GM06990 (cell line): ENCODE data around the gene SERINC5.

Experiments used
- DNase-seq: peaks from one replicate; pipeline ENCODE4 v3.0.0-alpha.2; 2011; ENCODE audit not compliant: insufficient read length; ENCODE audit errors: extremely low read depth
- H3K27me3 ChIP-seq: replicated peaks from 2 replicates; pipeline ENCODE4 v1.6.0; 2011; ENCODE audit warnings: low read length; ENCODE audit not compliant: control insufficient read depth, insufficient read depth
- H3K36me3 ChIP-seq: 2 replicates; pipeline ENCODE4 v1.5.1; 2011; ENCODE audit warnings: low read length; ENCODE audit not compliant: control insufficient read depth, insufficient read depth
- H3K4me3 ChIP-seq: replicated peaks from 2 replicates; pipeline ENCODE4 v1.5.1; 2011; ENCODE audit warnings: low read depth, mild to moderate bottlenecking, control low read depth, low read length
- CTCF ChIP-seq: IDR thresholded peaks from 2 replicates; pipeline ENCODE4 v1.5.1; 2011; ENCODE audit warnings: low read length, control low read depth, mild to moderate bottlenecking, inconsistent platforms; ENCODE audit not compliant: insufficient read depth, poor library complexity, severe bottlenecking

The SERINC5 gene

GRCh38 chr5:80072103-80073073, 183.5 kb downstream of the SERINC5 start:
- Histone ChIP-seq H3K4me3 (no peak overlapping the region), H3K36me3 (no peaks in the 10 kb centered on the region), H3K27me3 (no peaks in the 10 kb centered on the region; the same call in 1 of the 2 replicates)
- TF ChIP-seq CTCF: no peak
- DNase-seq: no peak

- no peak for TF ChIP-seq CTCF
- Histone ChIP-seq H3K36me3 (no peaks in the 10 kb centered on the region), H3K27me3 (no peaks in the 10 kb centered on the region; the same call in 1 of the 2 replicates), H3K4me3 (no peak overlapping the region)
- DNase-seq: no peak
Measured at GRCh38 chr5:80071510-80072021, 184.3 kb downstream of the SERINC5 start.

GRCh38 chr5:80070338-80071056, 185.4 kb downstream of the SERINC5 start:
- Histone ChIP-seq H3K4me3 (no peak overlapping the region), H3K27me3 (no peaks in the 10 kb centered on the region; the same call in 1 of the 2 replicates), H3K36me3 (no peaks in the 10 kb centered on the region)
- TF ChIP-seq CTCF: no peak
- DNase-seq: peak; percentile 25

GRCh38 chr5:80069918-80070318, 185.9 kb downstream of the SERINC5 start:
- DNase-seq: no peak
- TF ChIP-seq CTCF: no peak
- no peak overlapping the region for H3K4me3 ChIP-seq
- H3K27me3 ChIP-seq: no peaks in the 10 kb centered on the region; the same call in 1 of the 2 replicates
- no peaks in the 10 kb centered on the region for H3K36me3 ChIP-seq

GRCh38 chr5:80069251-80069800, 186.5 kb downstream of the SERINC5 start:
- no peak for TF ChIP-seq CTCF
- no peaks in the 10 kb centered on the region for H3K36me3 ChIP-seq
- no peaks in the 10 kb centered on the region; the same call in 1 of the 2 replicates for H3K27me3 ChIP-seq
- H3K4me3 ChIP-seq: no peak overlapping the region
- no peak for DNase-seq
